Psoas muscle (tissue), 8 donors: ENCODE data around the gene DNMT3A. TPM values are rescaled to one million over a fixed set of nuclear protein-coding genes. Genes with fewer than 3 reads are reported as not detected.

ENCODE experiments used
- ATAC-seq, 4 donors: fragments of 200-7000 bp; cut with Tn5 transposase; one replicate each; pipeline ENCODE4 v1.9.1; 2020; ENCODE audit warnings: moderate library complexity in 3 of 4, mild to moderate bottlenecking in 2 of 4
- DNase-seq, 2 donors: peaks; one replicate each; pipeline ENCODE4 v3.0.0-alpha.2; 2020
- H3K27ac ChIP-seq: fragments of 200-600 bp; one replicate; pipeline ENCODE4 v1.8.0; 2022
- H3K27me3 ChIP-seq, 3 donors: fragments of 200-600 bp in 1 of 3; one replicate each; pipeline versions ENCODE4 v1.6.1 to v1.8.0; 2013 to 2022; ENCODE audit warnings: low read length in 2 of 3, mild to moderate bottlenecking in 2 of 3, moderate library complexity in 1 of 3; ENCODE audit not compliant: insufficient read depth in 3 of 3
- H3K36me3 ChIP-seq, 2 donors: fragments of 200-600 bp in 1 of 2; one replicate each; pipeline versions ENCODE4 v1.6.1 to v1.8.0; 2013 to 2022; ENCODE audit warnings: low read depth in 1 of 2, mild to moderate bottlenecking in 1 of 2, moderate library complexity in 1 of 2; ENCODE audit not compliant: insufficient read depth in 1 of 2
- H3K4me1 ChIP-seq: fragments of 200-600 bp; one replicate; pipeline ENCODE4 v1.8.0; 2022
- H3K4me3 ChIP-seq: fragments of 200-600 bp; one replicate; pipeline ENCODE4 v1.8.0; 2022; ENCODE audit warnings: mild to moderate bottlenecking
- H3K9me3 ChIP-seq: fragments of 200-600 bp; one replicate; pipeline ENCODE4 v1.8.0; 2022
- WGBS, 3 donors: extraction: QIAGEN DNeasy Blood & Tissue Kit; methylation state at CpG; one replicate each; pipeline versions ENCODE4 v1.1.6 to v1.1.7; 2013; 5-methylcytosine and 5-hydroxymethylcytosine counted together
- intact Hi-C, 2 donors: fragments of 100-400 bp; cut with DNase I; formaldehyde crosslinking; loops; one replicate each; pipeline versions ENCODE4 v1.11.0 to v1.14.2; 2022
- polyA plus RNA-seq, 3 donors: library from polyadenylated mRNA; stranded (reverse); fragments of 200-250 nt; gene quantifications; one replicate each; pipeline ENCODE4 v1.2.3, GENCODE V29; 2013
- total RNA-seq, 4 donors: library from RNA; stranded (reverse); fragmentation: NEBNext Ultra II Directional in 2 of 4; extraction: Animal tissue kit (Norgen Biotek cat#: 25700) in 2 of 4; gene quantifications; one replicate each; pipeline versions ENCODE4 v1.2.1 to v1.2.4, GENCODE V29; 2021 to 2023
- TF ChIP-seq, protein P1 (sequence below): fragments of 200-600 bp; IDR thresholded peaks from one replicate; pipeline ENCODE4 v1.8.0; 2022; ENCODE audit warnings: antibody characterized with exemption
- donor health status: healthy with polysubstance abuse.
- donor health status: DM: no; HTN: no; CAD: no; lungs with moderate emphysema.
- donor health status: Bipolar disorder and iron deficiency.
- donor health status: healthy.
- donor health status: DM: yes; HTN: yes; CAD: no.
- donor health status: DM: no; HTN: no; CAD: no.
- donor health status: DM: no; HTN: no; CAD: no.
- donor health status: DM: yes; HTN: yes; CAD: no.

The DNMT3A gene
- total and polyA plus RNA-seq, 7 donors: 7.1 to 26.2 (median 20.6) TPM

DNA sequence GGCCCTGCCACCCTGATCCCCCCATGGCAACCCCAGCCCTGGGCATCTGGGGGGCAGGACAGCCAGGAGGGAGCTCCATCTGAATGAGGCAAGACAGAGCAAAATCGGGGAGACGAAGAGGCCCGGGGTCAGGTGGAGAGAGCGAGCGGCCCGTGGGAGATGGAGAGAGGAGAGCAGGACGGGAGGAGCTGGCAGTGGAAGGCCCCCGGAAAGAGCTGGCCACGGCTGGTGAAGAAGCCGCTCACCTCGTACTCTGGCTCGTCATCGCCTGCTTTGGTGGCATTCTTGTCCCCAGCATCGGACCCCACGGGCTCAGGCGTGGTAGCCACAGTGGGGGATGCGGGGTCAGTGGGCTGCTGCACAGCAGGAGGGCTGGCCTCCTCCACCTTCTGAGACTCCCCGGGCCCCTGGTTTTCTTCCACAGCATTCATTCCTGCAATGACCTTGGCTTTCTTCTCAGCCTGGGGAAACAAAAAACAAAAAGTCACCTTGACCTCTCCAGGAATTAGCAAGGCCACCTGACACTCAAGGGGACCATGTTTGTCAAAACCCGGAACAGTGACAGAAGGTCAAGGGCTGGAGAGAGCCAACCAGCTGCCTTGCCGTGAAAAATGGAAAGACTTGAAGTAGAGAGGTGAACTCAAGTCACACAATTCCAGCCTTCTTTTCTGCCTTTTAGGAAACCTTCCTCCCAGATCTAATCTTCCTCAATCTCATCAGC lies 93.8 kb downstream of the DNMT3A start:
- DNase-seq: no peak
- intact Hi-C loops: no loop called here
- H3K36me3 ChIP-seq: peaks cover 8 to 56% of the 10 kb centered on the region in 2 donors
- 88 to 89% (median 88%) methylated on average over 20 of the region's 20 CpGs for WGBS, 3 donors
- H3K27me3 ChIP-seq: no peaks in the 10 kb centered on the region
- H3K27ac ChIP-seq: no peak overlapping the region
- H3K4me1 ChIP-seq: peaks cover 8% of the 10 kb centered on the region
- H3K9me3 ChIP-seq: no peaks in the 10 kb centered on the region
- H3K4me3 ChIP-seq: no peak overlapping the region
- ATAC-seq: no peak
- TF ChIP-seq, protein P1, sequence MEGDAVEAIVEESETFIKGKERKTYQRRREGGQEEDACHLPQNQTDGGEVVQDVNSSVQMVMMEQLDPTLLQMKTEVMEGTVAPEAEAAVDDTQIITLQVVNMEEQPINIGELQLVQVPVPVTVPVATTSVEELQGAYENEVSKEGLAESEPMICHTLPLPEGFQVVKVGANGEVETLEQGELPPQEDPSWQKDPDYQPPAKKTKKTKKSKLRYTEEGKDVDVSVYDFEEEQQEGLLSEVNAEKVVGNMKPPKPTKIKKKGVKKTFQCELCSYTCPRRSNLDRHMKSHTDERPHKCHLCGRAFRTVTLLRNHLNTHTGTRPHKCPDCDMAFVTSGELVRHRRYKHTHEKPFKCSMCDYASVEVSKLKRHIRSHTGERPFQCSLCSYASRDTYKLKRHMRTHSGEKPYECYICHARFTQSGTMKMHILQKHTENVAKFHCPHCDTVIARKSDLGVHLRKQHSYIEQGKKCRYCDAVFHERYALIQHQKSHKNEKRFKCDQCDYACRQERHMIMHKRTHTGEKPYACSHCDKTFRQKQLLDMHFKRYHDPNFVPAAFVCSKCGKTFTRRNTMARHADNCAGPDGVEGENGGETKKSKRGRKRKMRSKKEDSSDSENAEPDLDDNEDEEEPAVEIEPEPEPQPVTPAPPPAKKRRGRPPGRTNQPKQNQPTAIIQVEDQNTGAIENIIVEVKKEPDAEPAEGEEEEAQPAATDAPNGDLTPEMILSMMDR: no peak

- H3K27me3 ChIP-seq: no peaks in the 10 kb centered on the region
- no peak overlapping the region for H3K27ac ChIP-seq
- peaks cover 5% of the 10 kb centered on the region for H3K4me1 ChIP-seq
- H3K4me3 ChIP-seq: no peak overlapping the region
- peaks cover 8 to 68% of the 10 kb centered on the region in 2 donors for H3K36me3 ChIP-seq
- TF ChIP-seq, protein P1: no peak
- ATAC-seq (no peak), DNase-seq (no peak)
- H3K9me3 ChIP-seq: no peaks in the 10 kb centered on the region
- 88 to 90% (median 89%) methylated on average over 22 to 26 of the region's 26 CpGs for WGBS, 3 donors
- intact Hi-C loops: no loop called here
Measured at GRCh38 chr2:25246558-25247290, 95.0 kb downstream of the DNMT3A start.

DNA sequence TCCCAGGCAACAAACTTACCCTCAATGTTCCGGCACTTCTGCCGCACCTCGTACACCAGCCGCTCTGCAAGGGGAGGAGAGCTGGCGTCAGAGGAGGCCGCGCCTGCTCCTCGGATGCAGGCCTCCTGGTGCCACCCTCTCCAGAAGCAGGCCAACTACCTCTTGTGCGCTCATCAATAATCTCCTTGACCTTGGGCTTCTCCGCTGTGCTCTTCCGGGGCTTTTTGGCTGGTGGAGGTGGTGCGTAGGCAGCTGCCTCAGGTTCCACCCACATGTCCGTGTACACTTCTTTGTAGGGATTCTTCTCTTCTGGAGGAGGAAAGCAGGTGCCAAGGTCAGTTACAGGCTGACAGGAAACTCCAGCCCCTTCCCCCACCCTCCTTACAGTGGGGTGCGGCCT lies 95.7 kb downstream of the DNMT3A start:
- 87 to 88% (median 87%) methylated on average over 14 of the region's 14 CpGs for WGBS, 3 donors
- DNase-seq (no peak), ATAC-seq (no peak)
- H3K27me3 ChIP-seq: no peaks in the 10 kb centered on the region
- no peak overlapping the region for H3K4me3 ChIP-seq
- intact Hi-C loops: no loop called here
- TF ChIP-seq, protein P1: no peak
- no peaks in the 10 kb centered on the region for H3K9me3 ChIP-seq
- H3K36me3 ChIP-seq: peaks cover 8 to 75% of the 10 kb centered on the region in 2 donors
- no peak overlapping the region for H3K27ac ChIP-seq
- H3K4me1 ChIP-seq: no peaks in the 10 kb centered on the region

DNA sequence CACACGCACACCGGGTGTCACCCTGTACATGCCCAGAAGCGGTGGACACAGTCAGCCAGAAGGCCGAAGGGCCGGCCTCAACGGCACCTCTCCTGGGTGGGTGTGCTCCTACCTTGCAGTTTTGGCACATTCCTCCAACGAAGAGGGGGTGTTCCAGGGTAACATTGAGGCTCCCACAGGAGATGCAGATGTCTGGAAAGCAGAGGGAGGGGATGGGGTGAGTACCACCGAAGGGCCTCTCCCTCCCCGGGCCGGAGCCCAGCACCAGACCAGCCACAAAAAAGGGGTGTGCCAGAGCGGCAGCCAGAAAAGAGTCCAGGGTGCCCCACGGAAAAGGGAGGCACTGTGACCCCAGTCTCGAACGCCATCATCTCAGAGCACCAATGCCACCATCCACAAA lies 96.6 kb downstream of the DNMT3A start:
- WGBS, 3 donors: 81 to 85% (median 82%) methylated on average over 14 of the region's 14 CpGs
- ATAC-seq: no peak

More for the DNA sequence above, 96.6 kb downstream of the DNMT3A start:
- Histone ChIP-seq H3K9me3 (no peaks in the 10 kb centered on the region), H3K27ac (no peak overlapping the region), H3K4me1 (no peaks in the 10 kb centered on the region), H3K27me3 (no peaks in the 10 kb centered on the region), H3K4me3 (no peak overlapping the region), H3K36me3 (peaks cover 8 to 84% of the 10 kb centered on the region in 2 donors)
- intact Hi-C loops: no loop called here
- DNase-seq: no peak
- TF ChIP-seq, protein P1: no peak
